GM19438 (cell line): ENCODE data around the gene PPP3CB.
A peak's percentile ranks its signal among the peaks of the same experiment; 100 is the strongest.
"Not testable (repeated sequence)": the region's sequence is repeated elsewhere in the genome, so short reads cannot be mapped to it uniquely, and the experiment has no call there.

Source experiments
- ATAC-seq: cut with Tn5 transposase; IDR thresholded peaks from one replicate; pipeline ENCODE4 v1.9.1; 2021; ENCODE audit warnings: low read depth; ENCODE audit not compliant: unreplicated experiment

Gene PPP3CB

DNA sequence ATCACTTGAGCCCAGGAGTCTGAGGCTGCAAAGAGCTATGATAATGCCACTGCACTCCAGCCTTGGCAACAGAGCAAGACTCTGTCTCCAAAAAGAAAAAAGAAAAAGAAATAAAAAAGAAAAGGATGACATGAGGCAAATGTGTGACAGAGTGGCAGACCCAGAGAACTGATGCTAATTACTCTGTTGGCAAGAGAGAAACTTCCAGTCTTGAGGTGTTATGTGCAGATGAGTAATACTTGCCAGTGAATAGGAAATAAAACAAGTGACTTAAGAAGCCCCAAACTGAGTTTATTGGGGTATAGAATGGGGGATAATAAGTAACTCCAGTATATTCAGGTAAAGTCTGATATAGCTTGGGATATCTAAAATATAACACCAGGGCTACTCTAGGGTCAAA lies 72.5 kb downstream of the PPP3CB start:
- no peak for ATAC-seq

DNA sequence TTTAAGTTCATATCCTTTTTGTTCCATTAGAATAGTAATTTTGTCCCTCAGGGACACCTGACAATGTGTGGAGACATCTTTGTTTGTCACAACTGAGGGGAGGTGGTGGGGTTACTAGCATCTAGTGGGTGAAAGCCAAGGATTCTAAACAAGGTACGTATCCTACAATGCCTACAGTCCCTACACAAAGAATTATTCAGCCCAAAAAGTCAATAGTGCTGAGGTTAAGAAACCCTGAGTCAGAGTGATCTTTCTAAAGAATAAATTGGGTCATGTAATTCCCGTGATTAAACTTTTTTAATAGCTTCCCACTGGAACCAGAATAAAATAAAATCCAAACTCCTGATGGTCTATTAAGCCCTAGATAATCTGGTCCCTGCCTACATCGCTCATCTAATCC lies 79.3 kb downstream of the PPP3CB start:
- no peak for ATAC-seq

DNA sequence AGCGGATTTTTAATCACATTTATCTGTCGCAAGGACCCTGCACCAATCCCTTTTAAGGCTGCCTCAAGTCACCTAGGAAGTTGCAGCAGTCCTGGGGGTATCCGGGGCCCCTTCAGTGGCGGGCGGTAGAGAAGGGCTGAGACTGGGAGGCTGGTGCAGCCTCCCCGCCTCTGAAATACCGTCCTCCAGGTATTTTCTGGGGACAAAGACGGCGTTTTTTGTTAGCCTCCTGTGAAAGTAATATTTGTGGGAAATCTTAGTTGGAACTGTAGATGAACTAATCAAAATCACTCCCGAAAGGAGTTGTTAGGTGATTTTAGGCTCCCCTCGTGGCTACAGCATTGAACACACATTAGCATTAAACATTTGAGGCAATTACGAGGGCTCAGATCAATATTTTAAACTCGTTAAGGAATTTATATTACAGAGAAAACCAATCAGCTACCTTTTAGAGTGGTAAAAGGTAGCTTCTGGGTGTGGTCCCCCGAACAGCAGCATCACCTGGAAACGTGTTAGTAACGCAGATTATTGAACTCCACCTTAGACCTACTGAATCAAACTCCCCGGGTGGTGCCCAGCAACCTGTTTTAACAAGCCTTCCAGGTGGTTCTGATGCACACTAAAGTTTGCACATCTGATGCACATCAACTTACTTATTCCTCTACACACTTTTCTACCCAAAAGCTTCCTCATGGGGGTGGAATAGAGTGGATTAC lies 81.4 kb downstream of the PPP3CB start:
- peak; percentile 36 for ATAC-seq

- ATAC-seq: peak; percentile 93
Measured at GRCh38 chr10:73413528-73414229, 82.1 kb downstream of the PPP3CB start, which contains the start of gene ANXA7. TSS of gene ANXA7 (minus strand) at chr10:73414058. CDS start at chr10:73400856, 13,202 bp downstream.

GRCh38 chr10:73413108-73413527 lies 82.7 kb downstream of the PPP3CB start:
- peak; percentile 19 for ATAC-seq

DNA sequence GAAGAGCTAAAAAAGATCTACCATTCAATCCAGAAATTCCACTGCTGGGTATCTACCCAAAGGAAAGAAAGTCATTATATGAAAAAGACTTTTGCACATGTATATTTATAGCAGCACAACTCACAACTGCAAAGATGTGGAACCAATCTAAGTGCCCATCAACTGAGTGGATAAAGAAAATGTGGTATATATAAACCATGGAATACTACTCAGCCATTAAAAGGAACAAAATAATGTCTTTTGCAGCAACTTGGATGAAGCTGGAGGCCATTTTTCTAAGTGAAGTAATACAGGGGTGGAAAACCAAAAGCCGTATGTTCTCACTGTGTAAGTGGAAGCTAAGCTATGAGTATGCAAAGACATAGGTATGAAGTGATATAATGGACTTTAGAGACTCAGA lies 84.9 kb downstream of the PPP3CB start:
- no peak for ATAC-seq

DNA sequence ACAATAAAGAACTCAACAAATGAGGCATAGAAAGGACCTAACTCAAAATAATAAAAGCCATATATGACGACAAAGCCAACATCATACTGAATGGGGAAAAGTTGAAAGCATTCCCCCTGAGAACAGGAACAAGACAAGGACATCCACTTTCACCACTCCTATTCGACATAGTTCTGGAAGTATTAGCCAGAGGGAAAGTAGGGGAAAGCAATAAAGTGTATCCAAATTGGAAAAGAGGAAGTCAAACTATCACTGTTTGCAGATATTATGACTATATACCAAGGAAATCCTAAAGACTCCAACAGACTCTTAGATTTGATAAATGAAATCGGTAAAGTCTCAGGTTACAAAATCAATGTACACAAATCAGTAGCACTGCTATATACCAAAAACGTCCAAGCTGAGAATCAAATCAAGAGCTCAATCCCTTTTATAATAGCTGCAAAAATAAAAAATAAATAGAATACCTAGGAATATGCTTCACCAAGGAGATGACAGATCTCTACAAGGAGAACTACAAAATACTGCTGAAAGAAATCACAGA lies 86.8 kb downstream of the PPP3CB start:
- ATAC-seq: no peak

- ATAC-seq: no peak
Measured at GRCh38 chr10:73408061-73408460, 87.8 kb downstream of the PPP3CB start.

- no peak for ATAC-seq
Measured at GRCh38 chr10:73407495-73407894, 88.3 kb downstream of the PPP3CB start.

- ATAC-seq: no peak
Measured at GRCh38 chr10:73406846-73407245, 89.0 kb downstream of the PPP3CB start.

GRCh38 chr10:73405556-73405955 lies 90.3 kb downstream of the PPP3CB start:
- ATAC-seq: no peak

DNA sequence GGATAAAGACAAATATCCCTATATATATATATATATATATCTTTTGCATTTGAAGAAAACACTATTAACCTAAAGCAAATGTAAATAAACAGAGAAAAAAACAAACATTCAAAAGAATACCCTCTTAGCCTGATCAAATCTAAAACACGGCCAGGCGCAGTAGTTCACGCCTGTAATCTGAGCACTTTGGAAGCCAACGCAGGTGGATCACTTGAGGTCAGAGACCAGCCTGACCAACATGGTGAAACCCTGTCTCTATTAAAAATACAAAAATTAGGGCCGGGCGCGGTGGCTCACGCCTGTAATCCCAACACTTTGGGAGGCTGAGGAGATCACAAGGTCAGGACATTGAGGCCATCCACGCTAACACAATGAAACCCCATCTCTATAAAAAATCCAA lies 91.1 kb downstream of the PPP3CB start:
- ATAC-seq: no peak

DNA sequence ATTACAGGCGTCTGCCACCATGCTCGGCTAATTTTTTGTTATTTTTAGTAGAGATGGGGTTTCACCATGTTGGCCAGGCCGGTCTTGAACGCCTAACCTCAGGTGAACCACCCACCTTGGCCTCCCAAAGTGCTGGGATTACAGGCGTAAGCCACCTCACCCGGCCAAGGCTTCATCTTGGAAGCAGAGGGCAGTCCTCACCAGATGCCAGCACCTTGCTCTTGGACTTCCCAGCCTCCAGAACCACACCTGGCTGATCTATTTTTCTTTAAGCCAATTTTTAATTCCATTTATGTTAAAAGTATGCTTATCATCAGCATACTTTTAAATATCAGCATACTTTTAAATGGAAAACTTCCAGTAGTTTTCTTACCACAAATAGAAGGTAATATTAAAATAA lies 94.2 kb downstream of the PPP3CB start:
- no peak for ATAC-seq

DNA sequence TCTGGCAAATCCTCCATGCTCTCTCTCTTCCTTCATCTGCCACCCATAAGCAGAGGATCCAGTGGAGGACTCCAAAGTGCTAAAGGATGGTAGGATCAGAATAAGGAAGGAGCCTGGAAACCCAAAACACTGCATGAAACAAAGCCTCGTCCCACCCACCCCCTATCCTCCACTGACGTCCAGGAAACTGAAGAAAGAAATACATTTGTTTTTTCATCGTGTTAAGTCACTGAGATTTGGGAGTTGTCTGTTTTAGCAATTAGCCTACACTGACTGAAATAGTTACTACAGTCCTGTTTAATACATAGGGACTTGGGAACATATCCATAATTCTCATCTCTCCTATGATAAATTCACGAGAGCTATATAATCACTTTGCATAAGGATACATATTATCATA lies 96.8 kb downstream of the PPP3CB start:
- no peak for ATAC-seq

DNA sequence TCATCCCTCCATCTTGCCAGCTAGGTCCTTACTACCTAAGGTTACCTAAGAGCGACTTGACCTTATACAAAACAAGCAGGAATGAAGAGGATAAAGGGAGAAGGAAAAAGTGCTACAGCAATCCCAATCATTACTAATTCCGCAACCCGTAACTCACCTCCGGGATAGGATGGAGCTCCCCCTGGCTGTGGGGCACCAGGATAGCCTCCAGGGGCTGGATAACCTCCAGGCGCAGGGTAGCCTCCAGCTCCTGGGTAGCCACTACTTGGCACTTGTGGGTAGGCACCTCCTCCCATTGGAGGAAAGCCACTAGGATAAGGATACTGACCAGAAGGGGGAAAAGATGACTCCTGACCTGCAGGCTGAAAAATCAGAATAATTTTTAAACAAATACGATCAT lies 97.8 kb downstream of the PPP3CB start:
- ATAC-seq: no peak

- ATAC-seq: not testable (repeated sequence)
Measured at GRCh38 chr10:73394325-73394724, 101.5 kb downstream of the PPP3CB start.

DNA sequence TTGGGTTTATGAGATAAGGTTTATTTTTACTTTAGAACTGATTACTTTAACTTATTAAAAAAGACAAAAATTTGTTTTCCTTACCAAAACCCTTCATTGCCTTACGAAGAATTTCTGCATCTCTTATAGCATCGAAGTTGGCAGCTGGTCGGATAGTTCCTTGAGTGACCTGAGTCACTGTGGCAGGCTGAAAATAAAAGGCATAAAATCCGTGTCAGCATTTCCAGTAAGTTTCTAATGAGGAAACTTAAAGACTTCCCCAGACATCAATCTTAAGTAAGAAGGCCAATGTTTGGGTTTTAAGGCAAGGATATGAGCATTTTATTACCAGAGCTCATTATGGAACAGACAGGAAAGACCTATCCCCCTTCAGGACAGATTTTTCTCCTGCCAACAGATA lies 107.6 kb downstream of the PPP3CB start:
- no peak for ATAC-seq

DNA sequence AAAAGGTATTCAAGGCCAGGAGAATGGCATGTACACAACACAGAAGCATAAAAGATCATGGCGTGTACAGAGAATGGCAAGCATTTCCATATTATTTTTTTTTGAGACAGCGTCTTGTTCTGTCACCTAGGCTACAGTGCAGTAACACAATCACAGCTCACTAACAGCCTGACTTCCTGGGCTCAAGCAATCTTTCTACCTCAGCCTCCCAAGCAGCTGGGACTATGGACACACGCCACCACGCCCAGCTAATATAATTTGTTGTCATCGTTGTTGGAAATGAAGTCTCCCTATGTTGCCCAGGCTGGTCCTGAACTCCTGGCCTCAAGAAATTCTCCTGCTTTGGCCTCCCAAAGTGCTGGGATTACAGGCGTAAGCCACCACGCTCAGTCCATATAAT lies 109.2 kb downstream of the PPP3CB start:
- ATAC-seq: no peak
